ENCODE measurements around the gene NHSL2. TPM values are rescaled to one million over a fixed set of nuclear protein-coding genes. Genes with fewer than 3 reads are reported as not detected.
A peak's percentile ranks its signal among the peaks of the same experiment; 100 is the strongest.

NHSL2 gene
- total RNA-seq, 2 donors from 2014 or later, result 1.0 to 4.1 TPM

DNA sequence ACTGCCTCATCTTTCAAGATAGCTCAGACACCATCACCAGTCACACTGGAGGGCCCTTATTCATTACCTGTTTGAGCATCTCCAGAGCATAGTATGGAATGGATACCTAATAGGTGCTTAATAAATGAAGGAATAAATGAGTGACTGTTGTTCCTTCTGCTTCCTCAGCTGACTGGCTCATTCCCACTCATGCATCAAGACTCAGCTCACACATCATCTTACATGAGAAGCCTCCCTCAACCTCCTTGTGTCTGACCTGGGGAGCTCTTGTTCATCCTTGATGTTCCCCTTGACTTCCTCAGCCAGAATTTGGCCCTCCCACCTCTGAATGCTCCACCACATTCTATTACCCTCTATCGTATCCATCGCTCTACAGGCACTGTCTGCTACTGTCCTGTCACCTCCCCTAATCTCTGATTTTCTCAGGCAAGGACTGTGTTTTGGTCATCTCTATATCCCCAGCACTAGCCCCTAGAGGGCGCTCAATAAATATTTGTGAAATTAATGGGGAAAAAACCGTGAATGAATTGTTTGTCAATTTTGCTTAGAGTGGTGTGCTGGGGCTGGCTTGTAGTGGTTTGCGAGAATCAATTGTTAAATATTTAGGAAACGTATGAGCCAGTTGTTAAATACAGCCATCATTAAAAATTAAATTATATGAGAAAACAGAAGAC lies 88.3 kb downstream of the NHSL2 start:
- intact Hi-C loops (cut with DNase I), result loop anchor here (5.0 kb wide), 1 partner anchor 128 kb away; no protein-coding TSS in a partner anchor
- no peak overlapping the region for H3K4me3 ChIP-seq
- H3K9ac ChIP-seq (ENCODE audit: low read depth in 2 of 2, low read length in 2 of 2), result no peak overlapping the region
- H3K27me3 ChIP-seq, result no peaks in the 10 kb centered on the region
- no peak overlapping the region for H3K27ac ChIP-seq
- TF ChIP-seq, protein P1, sequence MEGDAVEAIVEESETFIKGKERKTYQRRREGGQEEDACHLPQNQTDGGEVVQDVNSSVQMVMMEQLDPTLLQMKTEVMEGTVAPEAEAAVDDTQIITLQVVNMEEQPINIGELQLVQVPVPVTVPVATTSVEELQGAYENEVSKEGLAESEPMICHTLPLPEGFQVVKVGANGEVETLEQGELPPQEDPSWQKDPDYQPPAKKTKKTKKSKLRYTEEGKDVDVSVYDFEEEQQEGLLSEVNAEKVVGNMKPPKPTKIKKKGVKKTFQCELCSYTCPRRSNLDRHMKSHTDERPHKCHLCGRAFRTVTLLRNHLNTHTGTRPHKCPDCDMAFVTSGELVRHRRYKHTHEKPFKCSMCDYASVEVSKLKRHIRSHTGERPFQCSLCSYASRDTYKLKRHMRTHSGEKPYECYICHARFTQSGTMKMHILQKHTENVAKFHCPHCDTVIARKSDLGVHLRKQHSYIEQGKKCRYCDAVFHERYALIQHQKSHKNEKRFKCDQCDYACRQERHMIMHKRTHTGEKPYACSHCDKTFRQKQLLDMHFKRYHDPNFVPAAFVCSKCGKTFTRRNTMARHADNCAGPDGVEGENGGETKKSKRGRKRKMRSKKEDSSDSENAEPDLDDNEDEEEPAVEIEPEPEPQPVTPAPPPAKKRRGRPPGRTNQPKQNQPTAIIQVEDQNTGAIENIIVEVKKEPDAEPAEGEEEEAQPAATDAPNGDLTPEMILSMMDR (IDR thresholded peaks at IDR 0.05), result peak; percentile 51
- no peaks in the 10 kb centered on the region for H3K36me3 ChIP-seq
- no peak for DNase-seq
- no peaks in the 10 kb centered on the region for H3K4me1 ChIP-seq
- no peaks in the 10 kb centered on the region for H3K9me3 ChIP-seq

DNA sequence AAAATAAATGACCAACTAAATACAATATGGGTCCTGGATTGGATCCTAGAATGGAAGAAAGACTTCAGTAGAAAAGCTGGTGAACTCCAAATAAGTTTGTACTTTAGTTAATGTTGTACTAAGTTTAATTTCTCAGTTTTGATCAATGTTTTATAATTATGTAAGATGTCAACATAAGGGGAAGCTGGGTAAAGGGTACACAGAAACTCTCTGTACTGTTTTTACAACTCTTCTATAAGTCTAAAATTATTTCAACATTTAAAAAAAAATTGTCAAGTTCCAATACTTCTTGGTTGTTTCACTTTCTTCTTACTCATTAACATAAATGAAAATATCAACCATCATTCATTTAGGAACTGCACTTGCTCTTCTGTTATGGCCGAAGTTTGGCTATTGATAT lies 88.9 kb downstream of the NHSL2 start:
- H3K9ac ChIP-seq (ENCODE audit: low read depth in 2 of 2, low read length in 2 of 2), result no peak overlapping the region
- H3K4me1 ChIP-seq, result no peaks in the 10 kb centered on the region
- no peaks in the 10 kb centered on the region for H3K27me3 ChIP-seq
- H3K36me3 ChIP-seq, result no peaks in the 10 kb centered on the region
- no peak overlapping the region for H3K4me3 ChIP-seq
- TF ChIP-seq, protein P1 (IDR thresholded peaks at IDR 0.05), result no peak
- no peaks in the 10 kb centered on the region for H3K9me3 ChIP-seq
- intact Hi-C loops (cut with DNase I), result loop anchor here (5.0 kb wide), 1 partner anchor 128 kb away; no protein-coding TSS in a partner anchor
- DNase-seq, result no peak
- no peak overlapping the region for H3K27ac ChIP-seq

DNA sequence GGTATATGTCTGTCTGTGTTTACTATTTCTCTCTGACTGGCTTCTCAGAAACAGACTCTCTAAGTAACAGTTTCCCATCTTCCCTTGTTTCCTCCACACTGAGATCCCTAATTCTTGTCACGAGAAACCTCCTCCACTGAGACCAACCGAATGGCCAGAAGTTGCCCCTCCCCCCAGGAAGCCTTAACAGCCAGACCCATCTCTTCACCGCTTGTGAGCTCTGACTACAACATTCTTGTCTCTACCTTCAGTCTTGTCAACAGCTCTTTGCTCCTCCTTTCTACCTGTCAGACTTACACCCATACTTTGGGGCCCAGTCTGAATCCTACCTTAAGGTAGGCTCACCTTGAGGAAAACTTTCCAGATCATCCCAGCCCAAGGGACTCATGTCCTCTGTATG lies 90.8 kb downstream of the NHSL2 start:
- TF ChIP-seq, protein P1 (IDR thresholded peaks at IDR 0.05), result no peak
- Histone ChIP-seq H3K36me3 (no peaks in the 10 kb centered on the region), H3K4me3 (no peak overlapping the region), H3K9ac (ENCODE audit: low read depth in 2 of 2, low read length in 2 of 2) (no peak overlapping the region), H3K9me3 (no peaks in the 10 kb centered on the region), H3K27me3 (no peaks in the 10 kb centered on the region), H3K4me1 (no peaks in the 10 kb centered on the region), H3K27ac (no peak overlapping the region)
- intact Hi-C loops (cut with DNase I), result no loop called here
- DNase-seq, result no peak

DNA sequence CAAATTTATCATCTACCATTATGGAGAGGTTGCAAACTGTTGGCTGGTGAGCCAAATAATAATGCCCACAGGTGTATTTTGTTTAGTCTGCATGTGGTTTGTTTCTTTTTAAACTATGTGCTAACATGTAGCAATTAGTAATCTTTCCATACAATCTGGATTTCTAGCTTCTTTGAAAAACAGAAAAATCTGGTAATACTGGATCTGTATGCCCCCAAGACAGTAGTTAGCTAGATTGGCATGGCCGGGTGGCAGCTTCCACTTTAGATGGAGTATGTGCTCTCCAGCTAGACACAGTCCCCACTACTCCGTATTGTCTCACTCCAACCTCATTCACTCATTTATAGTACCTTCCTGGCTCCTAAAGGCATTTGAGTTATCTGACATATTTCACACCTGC lies 91.3 kb downstream of the NHSL2 start:
- H3K27ac ChIP-seq, result no peak overlapping the region
- TF ChIP-seq, protein P1 (IDR thresholded peaks at IDR 0.05), result no peak
- intact Hi-C loops (cut with DNase I), result no loop called here

DNA sequence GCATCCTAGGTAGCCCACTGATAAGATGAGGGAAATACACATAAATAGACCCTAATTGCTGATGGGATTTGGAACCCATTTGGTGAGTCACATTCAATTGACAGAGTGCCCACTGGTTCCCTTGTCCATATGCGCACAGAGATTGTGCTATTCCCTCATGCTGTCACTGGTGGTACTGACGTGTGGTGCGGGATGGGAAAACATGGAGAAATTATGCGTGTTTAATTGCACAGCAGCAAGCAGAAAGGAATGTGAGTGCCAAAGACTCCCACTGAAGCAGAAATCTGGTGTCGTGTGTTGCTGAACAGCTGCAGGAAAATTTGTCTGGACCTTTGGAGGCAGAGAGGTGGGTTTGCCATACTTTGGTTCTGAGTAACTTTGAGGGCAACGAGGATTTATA lies 92.2 kb downstream of the NHSL2 start:
- no peaks in the 10 kb centered on the region for H3K36me3 ChIP-seq
- intact Hi-C loops (cut with DNase I), result no loop called here
- H3K9me3 ChIP-seq, result no peaks in the 10 kb centered on the region
- no peak for DNase-seq
- no peak overlapping the region for H3K9ac ChIP-seq (ENCODE audit: low read depth in 2 of 2, low read length in 2 of 2)
- TF ChIP-seq, protein P1 (IDR thresholded peaks at IDR 0.05), result no peak
- no peaks in the 10 kb centered on the region for H3K4me1 ChIP-seq
- no peak overlapping the region for H3K27ac ChIP-seq
- no peaks in the 10 kb centered on the region for H3K27me3 ChIP-seq
- H3K4me3 ChIP-seq, result no peak overlapping the region

More for the DNA sequence above, 91.3 kb downstream of the NHSL2 start:
- Histone ChIP-seq H3K9me3 (no peaks in the 10 kb centered on the region), H3K9ac (ENCODE audit: low read depth in 2 of 2, low read length in 2 of 2) (no peak overlapping the region), H3K27me3 (no peaks in the 10 kb centered on the region), H3K36me3 (no peaks in the 10 kb centered on the region), H3K4me3 (no peak overlapping the region), H3K4me1 (no peaks in the 10 kb centered on the region)
- no peak for DNase-seq
